Right lobe of liver (tissue), 6 donors: ENCODE data around the gene TNRC18. TPM values are rescaled to one million over a fixed set of nuclear protein-coding genes. Genes with fewer than 3 reads are reported as not detected.

Experiments
- ATAC-seq, 4 donors: fragments of 200-7000 bp; cut with Tn5 transposase; one replicate each; pipeline ENCODE4 v1.9.1; 2020; ENCODE audit warnings: mild to moderate bottlenecking in 4 of 4, moderate library complexity in 4 of 4
- DNase-seq, 3 donors: peaks; one replicate each; pipeline ENCODE4 v3.0.0-alpha.2; 2020
- H3K27ac ChIP-seq, 3 donors: fragments of 200-600 bp; one replicate each; pipeline ENCODE4 v1.8.0; 2022
- H3K27me3 ChIP-seq, 2 donors: fragments of 200-600 bp; one replicate each; pipeline ENCODE4 v1.8.0; 2022
- H3K36me3 ChIP-seq, 4 donors: fragments of 200-600 bp; sonication (generic) in 1 of 4; one replicate each; pipeline versions ENCODE4 v1.5.1 to v1.8.0; 2017 to 2022; ENCODE audit warnings: control low read depth in 1 of 4
- H3K4me1 ChIP-seq, 4 donors: fragments of 200-600 bp; sonication (generic) in 1 of 4; one replicate each; pipeline versions ENCODE4 v1.5.1 to v1.8.0; 2017 to 2022; ENCODE audit warnings: control low read depth in 1 of 4
- H3K4me3 ChIP-seq, 3 donors: fragments of 200-600 bp; one replicate each; pipeline ENCODE4 v1.8.0; 2022
- H3K9me3 ChIP-seq, 4 donors: fragments of 200-600 bp; sonication (generic) in 1 of 4; one replicate each; pipeline versions ENCODE4 v1.5.1 to v1.8.0; 2017 to 2022; ENCODE audit warnings: control low read depth in 1 of 4
- CTCF ChIP-seq, 4 donors: fragments of 200-600 bp in 3 of 4; fragments of 450-650 bp in 1 of 4; IDR thresholded peaks; one replicate each; pipeline versions ENCODE4 v1.5.1 to v1.8.0; 2016 to 2022; ENCODE audit warnings: antibody characterized with exemption in 4 of 4, mild to moderate bottlenecking in 2 of 4
- POLR2A ChIP-seq: fragments of 450-650 bp; IDR thresholded peaks from one replicate; pipeline ENCODE4 v1.6.1; 2017; ENCODE audit warnings: antibody characterized with exemption, mild to moderate bottlenecking
- WGBS: methylation state at CpG from one replicate; pipeline ENCODE4 v1.1.6; 2018; ENCODE audit warnings: low coverage, low lambda C conversion rate; ENCODE audit not compliant: insufficient coverage; ENCODE audit errors: missing lambda C conversion rate; 5-methylcytosine and 5-hydroxymethylcytosine counted together
- intact Hi-C, 2 donors: fragments of 100-400 bp; cut with DNase I; formaldehyde crosslinking; loops; one replicate each; pipeline versions ENCODE4 v1.11.2 to v1.14.1; 2022
- total RNA-seq, 6 experiments: library from RNA; depleted of rRNA in 2 of 6; stranded (reverse); fragments of >200 nt in 2 of 6; fragmentation: NEBNext Ultra II Directional in 3 of 6; extraction: Animal tissue kit (Norgen Biotek cat#: 25700) in 3 of 6; gene quantifications; one replicate each; pipeline versions ENCODE4 v1.1.0 to v1.2.4, GENCODE V29; 2016 to 2023
- donor health status: DM: no; HTN: yes; CAD: no.
- donor health status: DM: no; HTN: no; CAD: no.
- donor health status: DM: no; HTN: no; CAD: no.
- donor health status: DM: no; HTN: yes; CAD: no.
- donor health status: DM: no; HTN: yes; CAD: no.

The TNRC18 gene
- total RNA-seq, 6 experiments from 2014 or later = 27.0 to 36.9 (median 30.5) TPM

GRCh38 chr7:5442757-5443305 is 19.2 kb upstream of the TNRC18 start:
- TF ChIP-seq CTCF (IDR thresholded peaks at IDR 0.05) (no peak), POLR2A (no peak)
- ATAC-seq (no peak), DNase-seq (no peak)
- intact Hi-C loops = no loop called here
- WGBS = 83% methylated on average over 8 of the region's 20 CpGs
- H3K36me3 ChIP-seq = no peaks in the 10 kb centered on the region
- no peak overlapping the region for H3K4me3 ChIP-seq
- peaks cover 0 to 6% (median 0%) of the 10 kb centered on the region in 4 donors for H3K4me1 ChIP-seq
- H3K9me3 ChIP-seq = no peaks in the 10 kb centered on the region
- no peaks in the 10 kb centered on the region for H3K27me3 ChIP-seq
- no peak overlapping the region for H3K27ac ChIP-seq

- no peaks in the 10 kb centered on the region for H3K9me3 ChIP-seq
- no peaks in the 10 kb centered on the region for H3K36me3 ChIP-seq
- H3K27me3 ChIP-seq = no peaks in the 10 kb centered on the region
- TF ChIP-seq CTCF (IDR thresholded peaks at IDR 0.05) (no peak), POLR2A (no peak)
- H3K27ac ChIP-seq = no peak overlapping the region
- no peak for DNase-seq
- no peak for ATAC-seq
- peaks cover 0 to 6% (median 0%) of the 10 kb centered on the region in 4 donors for H3K4me1 ChIP-seq
- intact Hi-C loops = no loop called here
- H3K4me3 ChIP-seq = no peak overlapping the region
- 73% methylated on average over 8 of the region's 11 CpGs for WGBS
Observed at GRCh38 chr7:5441840-5442503, 18.3 kb upstream of the TNRC18 start.

- ATAC-seq = peak in 3 of 4 donors; percentile 13 to 54 (median 45)
- Histone ChIP-seq H3K36me3 (no peaks in the 10 kb centered on the region), H3K4me3 (no peak overlapping the region), H3K4me1 (no peaks in the 10 kb centered on the region), H3K27me3 (no peaks in the 10 kb centered on the region), H3K9me3 (no peaks in the 10 kb centered on the region), H3K27ac (no peak overlapping the region)
- WGBS = 81% methylated on average over 5 of the region's 24 CpGs
- TF ChIP-seq CTCF (IDR thresholded peaks at IDR 0.05) (no peak), POLR2A (no peak)
- no peak for DNase-seq
- intact Hi-C loops = no loop called here
Observed at GRCh38 chr7:5439572-5440496, 16.2 kb upstream of the TNRC18 start.

GRCh38 chr7:5439209-5439571 is 15.6 kb upstream of the TNRC18 start:
- Histone ChIP-seq H3K27ac (no peak overlapping the region), H3K9me3 (no peaks in the 10 kb centered on the region), H3K4me3 (no peak overlapping the region), H3K36me3 (no peaks in the 10 kb centered on the region), H3K27me3 (no peaks in the 10 kb centered on the region), H3K4me1 (no peaks in the 10 kb centered on the region)
- peak in 1 of 4 donors; percentile 26 for ATAC-seq
- intact Hi-C loops = no loop called here
- TF ChIP-seq POLR2A (no peak), CTCF (IDR thresholded peaks at IDR 0.05) (no peak)
- no peak for DNase-seq
- WGBS = no CpG with 5 or more reads among the region's 3 CpGs
